Gastrocnemius medialis (tissue), 4 donors: Measurements from ENCODE around the gene SLC39A11. TPM values are rescaled to one million over a fixed set of nuclear protein-coding genes. Genes with fewer than 3 reads are reported as not detected.

Experiments
- ATAC-seq, 2 donors: fragments of 150-250 bp; one replicate each; pipeline ENCODE4 v1.9.1; 2016
- DNase-seq, 2 donors: peaks; one replicate each; pipeline ENCODE4 v3.0.0-alpha.2; 2019
- H3K27ac ChIP-seq, 4 donors: fragments of 200-600 bp; sonication (generic); 1 replicate in 1 of 4; 2 replicates in 3 of 4; pipeline ENCODE4 v1.5.1; 2016 to 2018; ENCODE audit warnings: mild to moderate bottlenecking in 2 of 4, moderate library complexity in 1 of 4
- H3K27me3 ChIP-seq, 3 donors: fragments of 200-600 bp; sonication (generic) in 2 of 3; 1 replicate in 1 of 3; 2 replicates in 2 of 3; pipeline versions ENCODE4 v1.5.1 to v1.6.0; 2016 to 2019; ENCODE audit warnings: mild to moderate bottlenecking in 1 of 3, moderate library complexity in 1 of 3
- H3K36me3 ChIP-seq, 2 donors: fragments of 200-600 bp; sonication (generic) in 1 of 2; one replicate each; pipeline ENCODE4 v1.5.1; 2017 to 2018
- H3K4me1 ChIP-seq, 2 donors: fragments of 200-600 bp; sonication (generic) in 1 of 2; one replicate each; pipeline ENCODE4 v1.5.1; 2016 to 2017; ENCODE audit warnings: mild to moderate bottlenecking in 2 of 2
- H3K4me3 ChIP-seq, 4 donors: fragments of 200-600 bp; sonication (generic) in 3 of 4; 1 replicate in 1 of 4; 2 replicates in 3 of 4; pipeline ENCODE4 v1.5.1; 2016 to 2019; ENCODE audit warnings: mild to moderate bottlenecking in 2 of 4
- H3K9me3 ChIP-seq, 3 donors: fragments of 200-600 bp; sonication (generic) in 2 of 3; 1 replicate in 1 of 3; 2 replicates in 2 of 3; pipeline ENCODE4 v1.5.1; 2016 to 2019
- POLR2A ChIP-seq, 2 donors: fragments of 450-650 bp; IDR thresholded peaks; one replicate each; pipeline ENCODE4 v1.6.1; 2017; ENCODE audit warnings: antibody characterized with exemption in 2 of 2, mild to moderate bottlenecking in 2 of 2, moderate library complexity in 2 of 2
- in situ Hi-C, 4 donors: fragments of 200-750 bp; cut with MboI; loops; one replicate each; pipeline versions ENCODE4 v1.15.0 to v1.8.0; 2017; ENCODE audit warnings: low sequenced_read_pairs in 4 of 4
- intact Hi-C: fragments of 100-400 bp; cut with DNase I; formaldehyde crosslinking; loops from one replicate; pipeline ENCODE4 v1.15.1; 2023; ENCODE audit warnings: low total_unique reads
- total RNA-seq, 4 donors: library from RNA; depleted of rRNA; stranded (reverse); fragments of >200 nt; gene quantifications; one replicate each; pipeline versions ENCODE4 v1.1.0 to v1.2.3, GENCODE V29; 2016
- TF ChIP-seq, protein P1 (sequence below), 5 experiments: fragments of 450-650 bp in 3 of 5; fragments of 200-600 bp in 2 of 5; sonication (generic) in 2 of 5; IDR thresholded peaks in 4 of 5; conservative IDR thresholded peaks in 1 of 5; 1 replicate in 4 of 5; 2 replicates in 1 of 5; pipeline ENCODE4 v1.5.1; 2016 to 2019; ENCODE audit warnings: antibody characterized with exemption in 5 of 5, mild to moderate bottlenecking in 3 of 5, moderate library complexity in 3 of 5

Gene SLC39A11
- total RNA-seq, 4 donors from 2014 or later: 7.6 to 28.4 (median 10.7) TPM

DNA sequence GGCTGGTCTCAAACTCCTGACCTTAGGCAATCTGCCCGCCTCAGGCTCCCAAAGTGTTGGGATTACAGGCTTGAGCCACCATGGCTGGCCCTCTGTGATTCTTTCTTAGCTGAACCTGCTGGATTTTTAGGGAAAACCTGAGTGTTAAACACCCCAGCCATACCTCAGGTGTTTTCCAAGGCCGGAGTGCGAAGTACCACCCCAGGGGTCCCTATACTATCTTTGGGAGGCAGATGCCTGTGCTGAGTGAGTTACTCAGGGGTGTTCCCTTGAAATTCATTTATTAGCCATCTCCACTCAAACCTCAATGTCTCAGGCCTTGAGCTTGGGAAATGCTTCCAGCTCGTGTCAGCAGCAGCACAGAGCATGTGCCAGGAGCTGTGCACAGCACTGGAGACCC lies 432.7 kb downstream of the SLC39A11 start:
- no peak for TF ChIP-seq POLR2A (IDR thresholded peaks at IDR 0.05)
- TF ChIP-seq, protein P1, sequence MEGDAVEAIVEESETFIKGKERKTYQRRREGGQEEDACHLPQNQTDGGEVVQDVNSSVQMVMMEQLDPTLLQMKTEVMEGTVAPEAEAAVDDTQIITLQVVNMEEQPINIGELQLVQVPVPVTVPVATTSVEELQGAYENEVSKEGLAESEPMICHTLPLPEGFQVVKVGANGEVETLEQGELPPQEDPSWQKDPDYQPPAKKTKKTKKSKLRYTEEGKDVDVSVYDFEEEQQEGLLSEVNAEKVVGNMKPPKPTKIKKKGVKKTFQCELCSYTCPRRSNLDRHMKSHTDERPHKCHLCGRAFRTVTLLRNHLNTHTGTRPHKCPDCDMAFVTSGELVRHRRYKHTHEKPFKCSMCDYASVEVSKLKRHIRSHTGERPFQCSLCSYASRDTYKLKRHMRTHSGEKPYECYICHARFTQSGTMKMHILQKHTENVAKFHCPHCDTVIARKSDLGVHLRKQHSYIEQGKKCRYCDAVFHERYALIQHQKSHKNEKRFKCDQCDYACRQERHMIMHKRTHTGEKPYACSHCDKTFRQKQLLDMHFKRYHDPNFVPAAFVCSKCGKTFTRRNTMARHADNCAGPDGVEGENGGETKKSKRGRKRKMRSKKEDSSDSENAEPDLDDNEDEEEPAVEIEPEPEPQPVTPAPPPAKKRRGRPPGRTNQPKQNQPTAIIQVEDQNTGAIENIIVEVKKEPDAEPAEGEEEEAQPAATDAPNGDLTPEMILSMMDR (IDR thresholded peaks at IDR 0.05 in 4 of 5, conservative IDR thresholded peaks at IDR 0.05 in 1 of 5): no peak
- Histone ChIP-seq H3K27me3 (no peaks in the 10 kb centered on the region), H3K4me3 (no peak overlapping the region), H3K36me3 (no peaks in the 10 kb centered on the region), H3K4me1 (no peaks in the 10 kb centered on the region), H3K27ac (no peak overlapping the region), H3K9me3 (no peaks in the 10 kb centered on the region)
- in situ Hi-C loops: loop anchor here in 1 of 4 donors (25.0 kb wide), 1 partner anchor 98 kb away; no protein-coding TSS in a partner anchor
- intact Hi-C loops: loop anchor here (5.0 kb wide), 1 partner anchor 492 kb away; no protein-coding TSS in a partner anchor
- DNase-seq (no peak), ATAC-seq (no peak)

DNA sequence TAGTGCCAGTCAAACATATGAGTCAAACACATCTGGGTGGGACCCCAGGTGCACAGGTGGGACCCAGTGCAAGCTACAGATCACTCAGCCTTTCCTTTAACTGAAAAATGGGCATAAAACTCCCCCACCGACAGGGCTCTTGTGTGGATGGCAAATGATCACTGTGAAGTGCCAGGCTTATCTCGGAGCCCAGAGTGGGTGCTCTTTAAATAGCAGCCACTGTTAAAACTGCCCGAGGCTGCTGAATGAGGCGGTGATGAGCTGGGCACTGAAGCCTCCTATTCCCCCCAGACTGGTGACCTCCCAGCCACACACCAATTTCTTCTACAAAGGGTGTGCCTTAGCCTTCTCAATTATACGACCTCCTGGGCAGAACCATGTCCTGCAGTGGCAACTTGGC lies 433.8 kb downstream of the SLC39A11 start:
- Histone ChIP-seq H3K27ac (no peak overlapping the region), H3K4me3 (no peak overlapping the region), H3K27me3 (no peaks in the 10 kb centered on the region), H3K4me1 (no peaks in the 10 kb centered on the region), H3K9me3 (no peaks in the 10 kb centered on the region), H3K36me3 (no peaks in the 10 kb centered on the region)
- TF ChIP-seq, protein P1 (IDR thresholded peaks at IDR 0.05 in 4 of 5, conservative IDR thresholded peaks at IDR 0.05 in 1 of 5): no peak
- TF ChIP-seq POLR2A (IDR thresholded peaks at IDR 0.05): no peak
- no peak for DNase-seq
- in situ Hi-C loops (loop anchor here in 1 of 4 donors (25.0 kb wide), 1 partner anchor 96 kb away; no protein-coding TSS in a partner anchor), intact Hi-C loops (loop anchor here (5.0 kb wide), 1 partner anchor 494 kb away; no protein-coding TSS in a partner anchor)
- ATAC-seq: no peak

GRCh38 chr17:72657467-72658317 lies 434.8 kb downstream of the SLC39A11 start:
- Histone ChIP-seq H3K4me3 (no peak overlapping the region), H3K27me3 (no peaks in the 10 kb centered on the region), H3K9me3 (no peaks in the 10 kb centered on the region), H3K36me3 (no peaks in the 10 kb centered on the region), H3K27ac (no peak overlapping the region), H3K4me1 (no peaks in the 10 kb centered on the region)
- intact Hi-C loops: loop anchor here (5.0 kb wide), 1 partner anchor 495 kb away; no protein-coding TSS in a partner anchor
- DNase-seq: no peak
- TF ChIP-seq, protein P1 (IDR thresholded peaks at IDR 0.05 in 4 of 5, conservative IDR thresholded peaks at IDR 0.05 in 1 of 5): no peak
- no peak for TF ChIP-seq POLR2A (IDR thresholded peaks at IDR 0.05)
- in situ Hi-C loops: loop anchor here in 1 of 4 donors (25.0 kb wide), 1 partner anchor 95 kb away; no protein-coding TSS in a partner anchor
- ATAC-seq: no peak

DNA sequence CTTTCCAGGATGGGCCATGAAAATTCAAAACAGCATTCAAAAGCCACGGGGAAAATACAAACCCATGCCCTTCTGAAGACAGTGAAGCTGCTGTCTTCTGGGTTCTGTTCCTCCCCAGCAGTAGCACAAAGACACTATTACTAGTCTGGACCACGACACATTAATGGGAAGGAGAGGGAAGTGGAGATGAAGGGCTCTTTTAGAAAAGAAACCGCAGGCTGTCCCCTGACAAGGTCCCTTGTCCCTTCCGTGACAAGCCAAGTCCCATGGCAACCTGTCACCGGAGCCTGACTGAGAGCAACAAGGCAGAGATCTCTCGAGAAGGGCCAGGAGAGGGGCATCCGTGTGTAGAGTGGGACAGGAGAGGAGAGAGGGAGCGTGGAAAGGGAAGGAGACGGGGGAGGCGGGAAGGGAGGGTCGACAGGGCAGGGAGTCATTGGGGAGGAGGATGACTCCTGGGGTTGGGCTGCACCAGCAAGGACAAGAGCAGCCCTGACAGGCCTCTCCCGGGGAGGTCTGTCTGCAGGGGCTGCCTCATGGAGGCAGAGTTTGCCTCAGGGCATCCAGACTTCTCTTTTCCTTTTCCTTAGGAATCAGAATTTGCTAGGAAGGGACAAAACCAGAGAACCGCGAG lies 436.2 kb downstream of the SLC39A11 start:
- no peaks in the 10 kb centered on the region for H3K4me1 ChIP-seq
- TF ChIP-seq POLR2A (IDR thresholded peaks at IDR 0.05): no peak
- TF ChIP-seq, protein P1 (IDR thresholded peaks at IDR 0.05 in 4 of 5, conservative IDR thresholded peaks at IDR 0.05 in 1 of 5): no peak
- no peak overlapping the region for H3K4me3 ChIP-seq
- H3K36me3 ChIP-seq: no peaks in the 10 kb centered on the region
- no peaks in the 10 kb centered on the region for H3K9me3 ChIP-seq
- no peaks in the 10 kb centered on the region for H3K27me3 ChIP-seq
- no peak for ATAC-seq
- in situ Hi-C loops (loop anchor here in 1 of 4 donors (25.0 kb wide), 1 partner anchor 94 kb away; no protein-coding TSS in a partner anchor), intact Hi-C loops (loop anchor here (5.0 kb wide), 1 partner anchor 496 kb away; no protein-coding TSS in a partner anchor)
- H3K27ac ChIP-seq: no peak overlapping the region
- DNase-seq: no peak
